ENCODE measurements around the gene ABCB10. TPM values are rescaled to one million over a fixed set of nuclear protein-coding genes. Genes with fewer than 3 reads are reported as not detected.

The ABCB10 gene
- total and polyA plus RNA-seq, 7 donors, result 6.9 to 20.8 (median 10.8) TPM

GRCh38 chr1:229594227-229595008 is 35.9 kb upstream of the ABCB10 start:
- no peak for TF ChIP-seq CTCF (IDR thresholded peaks at IDR 0.05)
- intact Hi-C loops (cut with DNase I), result no loop called here
- DNase-seq (no peak), ATAC-seq (no peak)
- Histone ChIP-seq H3K9me3 (no peaks in the 10 kb centered on the region), H3K4me1 (peaks cover 24% of the 10 kb centered on the region), H3K27me3 (ENCODE audit: insufficient read depth in 3 of 3, low read length in 2 of 3) (no peaks in the 10 kb centered on the region), H3K4me3 (no peak overlapping the region), H3K27ac (no peak overlapping the region), H3K36me3 (ENCODE audit: insufficient read depth in 1 of 2, low read depth in 1 of 2) (peaks cover 0 to 37% of the 10 kb centered on the region in 2 donors)
- WGBS, 3 donors, result 94 to 97% (median 94%) methylated on average over 34 of the region's 34 CpGs

- intact Hi-C loops (cut with DNase I), result no loop called here
- Histone ChIP-seq H3K9me3 (no peaks in the 10 kb centered on the region), H3K4me3 (no peak overlapping the region), H3K4me1 (peaks cover 22% of the 10 kb centered on the region), H3K27me3 (ENCODE audit: insufficient read depth in 3 of 3, low read length in 2 of 3) (no peaks in the 10 kb centered on the region), H3K36me3 (ENCODE audit: insufficient read depth in 1 of 2, low read depth in 1 of 2) (peaks cover 0 to 37% of the 10 kb centered on the region in 2 donors), H3K27ac (no peak overlapping the region)
- 91 to 94% (median 93%) methylated on average over 12 of the region's 12 CpGs for WGBS, 3 donors
- ATAC-seq (no peak), DNase-seq (no peak)
- no peak for TF ChIP-seq CTCF (IDR thresholded peaks at IDR 0.05)
Observed at GRCh38 chr1:229593800-229594199, 35.3 kb upstream of the ABCB10 start.

GRCh38 chr1:229590119-229590518 is 31.6 kb upstream of the ABCB10 start:
- ATAC-seq, result peak in 1 of 4 donors; percentile 19
- 82 to 90% (median 85%) methylated on average over 5 of the region's 5 CpGs for WGBS, 3 donors
- H3K9me3 ChIP-seq, result no peaks in the 10 kb centered on the region
- no peaks in the 10 kb centered on the region for H3K4me1 ChIP-seq
- H3K36me3 ChIP-seq (ENCODE audit: insufficient read depth in 1 of 2, low read depth in 1 of 2), result peaks cover 0 to 37% of the 10 kb centered on the region in 2 donors
- intact Hi-C loops (cut with DNase I), result no loop called here
- no peaks in the 10 kb centered on the region for H3K27me3 ChIP-seq (ENCODE audit: insufficient read depth in 3 of 3, low read length in 2 of 3)
- no peak for TF ChIP-seq CTCF (IDR thresholded peaks at IDR 0.05)
- no peak for DNase-seq
- no peak overlapping the region for H3K27ac ChIP-seq
- no peak overlapping the region for H3K4me3 ChIP-seq

- no peak overlapping the region for H3K27ac ChIP-seq
- H3K4me3 ChIP-seq, result no peak overlapping the region
- WGBS, 3 donors, result 77 to 81% (median 78%) methylated on average over 2 of the region's 2 CpGs
- H3K4me1 ChIP-seq, result peaks cover 7% of the 10 kb centered on the region
- TF ChIP-seq CTCF (IDR thresholded peaks at IDR 0.05), result no peak
- intact Hi-C loops (cut with DNase I), result no loop called here
- ATAC-seq, result no peak
- H3K9me3 ChIP-seq, result no peaks in the 10 kb centered on the region
- no peaks in the 10 kb centered on the region for H3K27me3 ChIP-seq (ENCODE audit: insufficient read depth in 3 of 3, low read length in 2 of 3)
- DNase-seq, result no peak
- no peaks in the 10 kb centered on the region for H3K36me3 ChIP-seq (ENCODE audit: insufficient read depth in 1 of 2, low read depth in 1 of 2)
Observed at GRCh38 chr1:229585338-229585737, 26.8 kb upstream of the ABCB10 start.

GRCh38 chr1:229582715-229583114 is 24.2 kb upstream of the ABCB10 start:
- no peak overlapping the region for H3K27ac ChIP-seq
- intact Hi-C loops (cut with DNase I), result no loop called here
- no peak overlapping the region for H3K4me3 ChIP-seq
- TF ChIP-seq CTCF (IDR thresholded peaks at IDR 0.05), result no peak
- WGBS, 3 donors, result 92 to 98% (median 95%) methylated on average over 4 of the region's 4 CpGs
- no peaks in the 10 kb centered on the region for H3K9me3 ChIP-seq
- H3K4me1 ChIP-seq, result peaks cover 7% of the 10 kb centered on the region
- DNase-seq (no peak), ATAC-seq (no peak)
- no peaks in the 10 kb centered on the region for H3K36me3 ChIP-seq (ENCODE audit: insufficient read depth in 1 of 2, low read depth in 1 of 2)
- no peaks in the 10 kb centered on the region for H3K27me3 ChIP-seq (ENCODE audit: insufficient read depth in 3 of 3, low read length in 2 of 3)
